HepG2 (cell line): ENCODE data around the gene HLA-DQA1.

Experiments used
- ASH2L ChIP-seq: fragments of 300-600, 200-600 bp; sonication (generic); IDR thresholded peaks from 2 replicates; pipeline ENCODE4 v1.7.0; 2017; ENCODE audit warnings: low read depth, mild to moderate bottlenecking, moderate library complexity, mixed read lengths, low read length; ENCODE audit not compliant: insufficient read length
- ATF2 ChIP-seq: sonication (generic); formaldehyde crosslinking; IDR thresholded peaks from 2 replicates; pipeline ENCODE4 v1.4.0; 2020; ENCODE audit warnings: missing genetic modification reagents
- ATM ChIP-seq: fragments of 450-650 bp; IDR thresholded peaks from 2 replicates; pipeline ENCODE4 v1.7.1; 2017; ENCODE audit warnings: mild to moderate bottlenecking, borderline replicate concordance
- CCAR2 ChIP-seq: fragments of 200-400 bp; formaldehyde crosslinking; optimal IDR thresholded peaks from 2 replicates; pipeline ENCODE3; 2018; ENCODE audit warnings: low read depth, mild to moderate bottlenecking, low read length, moderate library complexity
- POLR2A ChIP-seq, 2 experiments: IDR thresholded peaks; 2 replicates each; pipeline ENCODE4 v1.6.1; 2011; ENCODE audit warnings: low read depth in 2 of 2, low read length in 2 of 2, mild to moderate bottlenecking in 1 of 2, moderate library complexity in 1 of 2; ENCODE audit not compliant: insufficient read depth in 1 of 2
- RAD21 ChIP-seq: fragments of 450-650 bp; formaldehyde crosslinking; IDR thresholded peaks from 2 replicates; pipeline ENCODE4 v1.5.0; 2020; ENCODE audit warnings: mild to moderate bottlenecking
- TARDBP ChIP-seq: sonication (generic); formaldehyde crosslinking; IDR thresholded peaks from 2 replicates; pipeline ENCODE4 v1.8.0; 2022; ENCODE audit warnings: mild to moderate bottlenecking, missing genetic modification reagents
- YY1 ChIP-seq: IDR thresholded peaks from 2 replicates; pipeline ENCODE4 v1.6.1; 2011; ENCODE audit warnings: low read length, low read depth, moderate library complexity, mild to moderate bottlenecking; ENCODE audit not compliant: insufficient read depth, insufficient replicate concordance
- ZKSCAN8 ChIP-seq: IDR thresholded peaks from 2 replicates; pipeline ENCODE4 v1.6.1; 2016; ENCODE audit warnings: borderline replicate concordance, missing genetic modification reagents, missing compliant biosample characterization
- ZMYM3 ChIP-seq: sonication (generic); formaldehyde crosslinking; IDR thresholded peaks from 2 replicates; pipeline ENCODE4 v1.5.1; 2020; ENCODE audit warnings: mild to moderate bottlenecking, missing genetic modification reagents
- ZNF367 ChIP-seq: sonication (generic); formaldehyde crosslinking; IDR thresholded peaks from 2 replicates; pipeline ENCODE4 v1.4.0; 2020; ENCODE audit warnings: missing genetic modification reagents, borderline replicate concordance
- ZNF530 ChIP-seq: sonication (generic); formaldehyde crosslinking; IDR thresholded peaks from 2 replicates; pipeline ENCODE4 v1.5.0; 2020; ENCODE audit warnings: low read depth, mild to moderate bottlenecking, missing genetic modification reagents

GRCh38 chr6:32655203-32655710 lies 18.1 kb downstream of the HLA-DQA1 start:
- no peak for TF ChIP-seq ZMYM3
- no peak for TF ChIP-seq ZNF367 (CRISPR knock-in tag)
- no peak for TF ChIP-seq TARDBP (CRISPR knock-in tag)
- TF ChIP-seq CCAR2 = no peak
- no peak for TF ChIP-seq RAD21 (CRISPR knock-in tag)
- TF ChIP-seq POLR2A (IDR thresholded peaks at IDR 0.05; ENCODE audit: insufficient read depth in 1 of 2, low read depth in 2 of 2, low read length in 2 of 2) = no peak
- no peak for TF ChIP-seq ZKSCAN8 (CRISPR knock-in tag)
- no peak for TF ChIP-seq ATM
- TF ChIP-seq ZNF530 (CRISPR knock-in tag) = no peak
- no peak for TF ChIP-seq ASH2L
- TF ChIP-seq ATF2 (CRISPR knock-in tag) = no peak
- TF ChIP-seq YY1 = no peak
